GM20431 (cell line): ENCODE results near the gene FOSB.

Experiments
- in situ Hi-C: fragments of 300-500 bp; cut with MseI, MboI; formaldehyde crosslinking; loops from one replicate; pipeline ENCODE4 v1.15.0; 2020; ENCODE audit warnings: low sequenced_read_pairs; ENCODE audit not compliant: unreplicated experiment

Gene FOSB

GRCh38 chr19:45440873-45441654 lies 26.7 kb upstream of the FOSB start:
- in situ Hi-C loops: no loop called here

GRCh38 chr19:45442408-45442777 lies 25.4 kb upstream of the FOSB start:
- in situ Hi-C loops: no loop called here

- in situ Hi-C loops: no loop called here
Observed at GRCh38 chr19:45442778-45443461, 24.9 kb upstream of the FOSB start.

GRCh38 chr19:45443462-45444317 lies 24.1 kb upstream of the FOSB start:
- in situ Hi-C loops: no loop called here

GRCh38 chr19:45444318-45445041 lies 23.3 kb upstream of the FOSB start:
- in situ Hi-C loops: no loop called here

- in situ Hi-C loops: no loop called here
Observed at GRCh38 chr19:45445139-45445538, 22.7 kb upstream of the FOSB start.

GRCh38 chr19:45446295-45446694 lies 21.5 kb upstream of the FOSB start:
- in situ Hi-C loops: no loop called here

- in situ Hi-C loops: no loop called here
Observed at GRCh38 chr19:45446944-45447343, 20.9 kb upstream of the FOSB start.

GRCh38 chr19:45448425-45448756 lies 19.4 kb upstream of the FOSB start:
- in situ Hi-C loops: no loop called here

- in situ Hi-C loops: no loop called here
Observed at GRCh38 chr19:45448887-45449299, 18.9 kb upstream of the FOSB start.

GRCh38 chr19:45450012-45450333 lies 17.8 kb upstream of the FOSB start:
- in situ Hi-C loops: no loop called here

GRCh38 chr19:45451131-45451849 lies 16.5 kb upstream of the FOSB start:
- in situ Hi-C loops: no loop called here

- in situ Hi-C loops: no loop called here
Observed at GRCh38 chr19:45451850-45452387, 15.9 kb upstream of the FOSB start.

GRCh38 chr19:45455707-45456499 lies 11.9 kb upstream of the FOSB start:
- in situ Hi-C loops: no loop called here

- in situ Hi-C loops: no loop called here
Observed at GRCh38 chr19:45456500-45456815, 11.3 kb upstream of the FOSB start.

- in situ Hi-C loops: no loop called here
Observed at GRCh38 chr19:45457776-45458175, 10.0 kb upstream of the FOSB start.

- in situ Hi-C loops: no loop called here
Observed at GRCh38 chr19:45460807-45461347, 6.9 kb upstream of the FOSB start.

GRCh38 chr19:45462174-45462573 lies 5.6 kb upstream of the FOSB start:
- in situ Hi-C loops: no loop called here

- in situ Hi-C loops: no loop called here
Observed at GRCh38 chr19:45463241-45463640, 4.6 kb upstream of the FOSB start.
